Prostate gland (tissue), 2 donors: ENCODE measurements around the gene CRADD. TPM values are rescaled to one million over a fixed set of nuclear protein-coding genes. Genes with fewer than 3 reads are reported as not detected.

Source experiments
- DNase-seq: peaks from one replicate; pipeline ENCODE4 v3.0.0-alpha.2; 2019; ENCODE audit warnings: low spot score
- H3K27ac ChIP-seq, 2 donors: fragments of 200-600 bp; sonication (generic); 2 replicates each; pipeline ENCODE4 v1.5.1; 2017 to 2019
- H3K27me3 ChIP-seq: fragments of 200-600 bp; sonication (generic); replicated peaks from 2 replicates; pipeline ENCODE4 v1.5.1; 2019; ENCODE audit not compliant: insufficient read depth
- H3K36me3 ChIP-seq, 2 donors: fragments of 200-600 bp; sonication (generic); 1 replicate in 1 of 2; 2 replicates in 1 of 2; pipeline versions ENCODE4 v1.5.1 to v1.8.1; 2017 to 2019
- H3K4me1 ChIP-seq: fragments of 200-600 bp; sonication (generic); replicated peaks from 2 replicates; pipeline ENCODE4 v1.5.1; 2019
- H3K4me3 ChIP-seq, 2 donors: fragments of 200-600 bp; sonication (generic); 2 replicates each; pipeline ENCODE4 v1.5.1; 2017 to 2019
- H3K9me3 ChIP-seq: fragments of 200-600 bp; sonication (generic); 2 replicates; pipeline ENCODE4 v1.5.1; 2017
- CTCF ChIP-seq, 4 experiments: fragments of 200-600 bp in 2 of 4; fragments of 450-650 bp in 2 of 4; sonication (generic) in 2 of 4; IDR thresholded peaks; 1 replicate in 3 of 4; 2 replicates in 1 of 4; pipeline ENCODE4 v1.5.1; 2016 to 2019; ENCODE audit warnings: antibody characterized with exemption in 4 of 4, mild to moderate bottlenecking in 2 of 4, moderate library complexity in 2 of 4
- POLR2A ChIP-seq: fragments of 450-650 bp; IDR thresholded peaks from one replicate; pipeline ENCODE4 v1.6.1; 2016; ENCODE audit warnings: antibody characterized with exemption, mild to moderate bottlenecking
- POLR2AphosphoS5 ChIP-seq: sonication (generic); formaldehyde crosslinking; IDR thresholded peaks from one replicate; pipeline ENCODE4 v1.6.1; 2017; ENCODE audit warnings: antibody characterized with exemption
- WGBS: methylation state at CpG from one replicate; pipeline ENCODE4 v1.1.5; 2018; 5-methylcytosine and 5-hydroxymethylcytosine counted together
- intact Hi-C: fragments of 100-400 bp; cut with DNase I; formaldehyde crosslinking; loops from one replicate; pipeline ENCODE4 v1.14.2; 2022
- total RNA-seq, 2 donors: library from RNA; depleted of rRNA; stranded (reverse); fragments of >200 nt; gene quantifications; one replicate each; pipeline ENCODE4 v1.1.0, GENCODE V29; 2016

CRADD gene
- total RNA-seq, 2 donors from 2014 or later: 38.9 to 42.4 TPM

- Histone ChIP-seq H3K4me1 (peaks cover 10% of the 10 kb centered on the region), H3K36me3 (no peaks in the 10 kb centered on the region), H3K4me3 (no peak overlapping the region), H3K27me3 (no peaks in the 10 kb centered on the region), H3K9me3 (no peaks in the 10 kb centered on the region), H3K27ac (peak overlapping the region; percentile 82 to 87)
- WGBS: 8% methylated on average over 9 of the region's 9 CpGs
- intact Hi-C loops: loop anchor here (2.0 to 10.0 kb wide), 2 partner anchors 34 to 110 kb away; no protein-coding TSS in a partner anchor
- DNase-seq: peak; percentile 90
- TF ChIP-seq POLR2AphosphoS5 (peak; percentile 99), CTCF (IDR thresholded peaks at IDR 0.05) (no peak), POLR2A (no peak)
Measured at GRCh38 chr12:93784339-93785086, 107.3 kb downstream of the CRADD start.

GRCh38 chr12:93785249-93786010, 108.3 kb downstream of the CRADD start:
- no peaks in the 10 kb centered on the region for H3K36me3 ChIP-seq
- WGBS: 28% methylated on average over 8 of the region's 8 CpGs
- peak overlapping the region; percentile 82 to 87 for H3K27ac ChIP-seq
- peaks cover 10% of the 10 kb centered on the region for H3K4me1 ChIP-seq
- intact Hi-C loops: loop anchor here (2.0 to 10.0 kb wide), 2 partner anchors 33 to 109 kb away; no protein-coding TSS in a partner anchor
- H3K9me3 ChIP-seq: no peaks in the 10 kb centered on the region
- no peak overlapping the region for H3K4me3 ChIP-seq
- TF ChIP-seq POLR2A (no peak), POLR2AphosphoS5 (peak; percentile 74)
- H3K27me3 ChIP-seq: no peaks in the 10 kb centered on the region
- DNase-seq: peak; percentile 33

- 74% methylated on average over 4 of the region's 4 CpGs for WGBS
- Histone ChIP-seq H3K4me1 (peaks cover 10% of the 10 kb centered on the region), H3K27ac (peak overlapping the region; percentile 82 to 87), H3K4me3 (no peak overlapping the region), H3K9me3 (no peaks in the 10 kb centered on the region), H3K36me3 (no peaks in the 10 kb centered on the region), H3K27me3 (no peaks in the 10 kb centered on the region)
- intact Hi-C loops: loop anchor here (10.0 kb wide), 1 partner anchor 108 kb away; no protein-coding TSS in a partner anchor
- DNase-seq: no peak
- TF ChIP-seq CTCF (IDR thresholded peaks at IDR 0.05) (no peak), POLR2A (no peak), POLR2AphosphoS5 (no peak)
Measured at GRCh38 chr12:93786656-93787397, 109.7 kb downstream of the CRADD start.

- TF ChIP-seq POLR2A (no peak), POLR2AphosphoS5 (no peak), CTCF (IDR thresholded peaks at IDR 0.05) (no peak)
- intact Hi-C loops: loop anchor here (10.0 kb wide), 1 partner anchor 106 kb away; no protein-coding TSS in a partner anchor
Measured at GRCh38 chr12:93788853-93789252, 111.7 kb downstream of the CRADD start.

GRCh38 chr12:93789767-93790166, 112.6 kb downstream of the CRADD start:
- Histone ChIP-seq H3K4me3 (no peak overlapping the region), H3K4me1 (no peaks in the 10 kb centered on the region), H3K27me3 (no peaks in the 10 kb centered on the region), H3K27ac (no peak overlapping the region), H3K36me3 (no peaks in the 10 kb centered on the region), H3K9me3 (no peaks in the 10 kb centered on the region)
- WGBS: 84% methylated on average over 1 of the region's 1 CpG
- DNase-seq: no peak
- no peak for TF ChIP-seq CTCF (IDR thresholded peaks at IDR 0.05)
- TF ChIP-seq POLR2AphosphoS5: no peak
- no peak for TF ChIP-seq POLR2A
- intact Hi-C loops: loop anchor here (10.0 kb wide), 1 partner anchor 105 kb away; no protein-coding TSS in a partner anchor

More at GRCh38 chr12:93788853-93789252, 111.7 kb downstream of the CRADD start:
- Histone ChIP-seq H3K4me1 (peaks cover 5% of the 10 kb centered on the region), H3K9me3 (no peaks in the 10 kb centered on the region), H3K36me3 (no peaks in the 10 kb centered on the region), H3K4me3 (no peak overlapping the region), H3K27ac (no peak overlapping the region), H3K27me3 (no peaks in the 10 kb centered on the region)
- WGBS: 94% methylated on average over 3 of the region's 3 CpGs
- no peak for DNase-seq
